Measurements from ENCODE around the gene MED29. TPM values are rescaled to one million over a fixed set of nuclear protein-coding genes. Genes with fewer than 3 reads are reported as not detected.

MED29 gene
- total RNA-seq, 2 donors from 2014 or later = 23.1 to 40.9 TPM

GRCh38 chr19:39386557-39386956 lies 4.6 kb upstream of the MED29 start:
- Histone ChIP-seq H3K27me3 (no peaks in the 10 kb centered on the region), H3K4me1 (peaks cover 16% of the 10 kb centered on the region), H3K4me3 (no peak overlapping the region), H3K9me3 (no peaks in the 10 kb centered on the region), H3K36me3 (replicated peaks in 1 of 2; ENCODE audit: insufficient read depth in 1 of 2, low read depth in 2 of 2) (peaks cover 0 to 13% of the 10 kb centered on the region in 2 donors), H3K27ac (no peak overlapping the region)
- intact Hi-C loops (cut with DNase I) = no loop called here
- no peak for DNase-seq
- ATAC-seq = no peak
- 81 to 84% methylated on average over 7 of the region's 7 CpGs for WGBS, 2 donors
- no peak for TF ChIP-seq CTCF (IDR thresholded peaks at IDR 0.05)
- no peak for TF ChIP-seq POLR2A (IDR thresholded peaks at IDR 0.05)

GRCh38 chr19:39388657-39389056 lies 2.5 kb upstream of the MED29 start:
- no peak overlapping the region for H3K27ac ChIP-seq

GRCh38 chr19:39389631-39390414 lies 1.4 kb upstream of the MED29 start:
- TF ChIP-seq CTCF (IDR thresholded peaks at IDR 0.05) (no peak), POLR2A (IDR thresholded peaks at IDR 0.05) (no peak)
- ATAC-seq = no peak
- Histone ChIP-seq H3K36me3 (replicated peaks in 1 of 2; ENCODE audit: insufficient read depth in 1 of 2, low read depth in 2 of 2) (peaks cover 0 to 7% of the 10 kb centered on the region in 2 donors), H3K27me3 (no peaks in the 10 kb centered on the region), H3K27ac (peak overlapping the region; percentile 19 to 98 (median 91)), H3K4me3 (peak overlapping the region in 1 of 2 donors; percentile 52), H3K4me1 (peaks cover 28% of the 10 kb centered on the region), H3K9me3 (no peaks in the 10 kb centered on the region)
- DNase-seq = no peak
- WGBS, 2 donors = 40 to 51% methylated on average over 7 to 13 of the region's 13 CpGs
- intact Hi-C loops (cut with DNase I) = no loop called here

More at GRCh38 chr19:39388657-39389056, 2.5 kb upstream of the MED29 start:
- no peaks in the 10 kb centered on the region for H3K27me3 ChIP-seq
- intact Hi-C loops (cut with DNase I) = no loop called here
- H3K4me3 ChIP-seq = no peak overlapping the region
- no peak for ATAC-seq
- peaks cover 0 to 9% of the 10 kb centered on the region in 2 donors for H3K36me3 ChIP-seq (replicated peaks in 1 of 2; ENCODE audit: insufficient read depth in 1 of 2, low read depth in 2 of 2)
- H3K4me1 ChIP-seq = peaks cover 28% of the 10 kb centered on the region
- H3K9me3 ChIP-seq = no peaks in the 10 kb centered on the region
- no peak for DNase-seq
- TF ChIP-seq CTCF (IDR thresholded peaks at IDR 0.05) = no peak
- TF ChIP-seq POLR2A (IDR thresholded peaks at IDR 0.05) = no peak
- WGBS, 2 donors = 44 to 70% methylated on average over 2 to 5 of the region's 5 CpGs

- Histone ChIP-seq H3K4me1 (peaks cover 28% of the 10 kb centered on the region), H3K4me3 (peak overlapping the region; percentile 52 to 64), H3K27me3 (no peaks in the 10 kb centered on the region), H3K9me3 (no peaks in the 10 kb centered on the region), H3K36me3 (replicated peaks in 1 of 2; ENCODE audit: insufficient read depth in 1 of 2, low read depth in 2 of 2) (peaks cover 0 to 4% of the 10 kb centered on the region in 2 donors), H3K27ac (peak overlapping the region; percentile 84 to 98 (median 96))
- TF ChIP-seq POLR2A (IDR thresholded peaks at IDR 0.05) (no peak), CTCF (IDR thresholded peaks at IDR 0.05) (no peak)
- intact Hi-C loops (cut with DNase I) = no loop called here
- no peak for ATAC-seq
- DNase-seq = peak; percentile 72 to 75 (median 75)
- WGBS, 2 donors = 0% methylated on average over 2 to 10 of the region's 10 CpGs
Measured at GRCh38 chr19:39390451-39390750, 777 bp upstream of the MED29 start.

Data from body of pancreas (tissue), 4 donors.